K562 (cell line): Measurements from ENCODE around the gene TEDDM1. TPM values are rescaled to one million over a fixed set of nuclear protein-coding genes. Genes with fewer than 3 reads are reported as not detected.

Experiments
- ARID1B ChIP-seq: fragments of 450-650 bp; IDR thresholded peaks from 2 replicates; pipeline ENCODE4 v1.6.1; 2016; ENCODE audit warnings: antibody characterized with exemption, mild to moderate bottlenecking, inconsistent platforms
- CBFA2T3 ChIP-seq: fragments of 450-650 bp; IDR thresholded peaks from 2 replicates; pipeline ENCODE4 v1.6.1; 2017
- E2F4 ChIP-seq: sonication (generic); formaldehyde crosslinking; IDR thresholded peaks from 2 replicates; pipeline ENCODE4 v1.8.0; 2022; ENCODE audit warnings: mild to moderate bottlenecking, low read depth, missing genetic modification reagents
- EGR1 ChIP-seq: fragments of 450-650 bp; conservative IDR thresholded peaks from 2 replicates; pipeline ENCODE4 v1.6.1; 2017; ENCODE audit warnings: mild to moderate bottlenecking
- ETV6 ChIP-seq, 3 experiments: fragments of 150-350 bp in 1 of 3; sonication (generic) in 1 of 3; formaldehyde crosslinking in 1 of 3; IDR thresholded peaks; 2 replicates each; pipeline versions ENCODE4 v1.6.1 to v1.8.0; 2014 to 2022; ENCODE audit warnings: borderline replicate concordance in 2 of 3, low read depth in 2 of 3, antibody characterized with exemption in 1 of 3, low read length in 1 of 3, mild to moderate bottlenecking in 1 of 3, missing genetic modification reagents in 1 of 3
- HCFC1 ChIP-seq: IDR thresholded peaks from 2 replicates; pipeline ENCODE4 v1.6.1; 2012; ENCODE audit warnings: low read depth, low read length, improper control_type of control experiment
- HNRNPK ChIP-seq: fragments of 200-400 bp; formaldehyde crosslinking; IDR thresholded peaks from one replicate; pipeline ENCODE4 v1.6.1; 2018; ENCODE audit warnings: mild to moderate bottlenecking, low read depth, low read length; ENCODE audit not compliant: poor library complexity, severe bottlenecking
- KDM2B ChIP-seq: fragments of 250-450 bp; sonication (Bioruptor Pico); IDR thresholded peaks from 2 replicates; pipeline ENCODE4 v1.8.0; 2021; ENCODE audit warnings: mild to moderate bottlenecking, moderate library complexity
- KDM4B ChIP-seq, 2 experiments: fragments of 450-650 bp in 1 of 2; sonication (generic) in 1 of 2; IDR thresholded peaks; 2 replicates each; pipeline ENCODE4 v1.6.1; 2016 to 2017; ENCODE audit warnings: borderline replicate concordance in 2 of 2, antibody characterized with exemption in 1 of 2, low read depth in 1 of 2, mild to moderate bottlenecking in 1 of 2
- MAFK ChIP-seq: IDR thresholded peaks from 2 replicates; pipeline ENCODE4 v1.6.1; 2011; ENCODE audit warnings: low read length, improper control_type of control experiment
- MCM7 ChIP-seq, 2 experiments: fragments of 450-650 bp; IDR thresholded peaks; 2 replicates each; pipeline ENCODE4 v1.6.1; 2016 to 2018
- NCOA1 ChIP-seq: fragments of 450-650 bp; IDR thresholded peaks from 2 replicates; pipeline ENCODE4 v1.6.1; 2016; ENCODE audit warnings: low read depth
- RBFOX2 ChIP-seq: fragments of 200-400 bp; formaldehyde crosslinking; IDR thresholded peaks from 2 replicates; pipeline ENCODE4 v1.6.1; 2017; ENCODE audit warnings: low read depth, mild to moderate bottlenecking, low read length, moderate library complexity
- RBM39 ChIP-seq: fragments of 200-400 bp; formaldehyde crosslinking; optimal IDR thresholded peaks from 2 replicates; pipeline ENCODE3; 2018; ENCODE audit warnings: low read depth, low read length
- SP1 ChIP-seq: sonication (generic); formaldehyde crosslinking; IDR thresholded peaks from 2 replicates; pipeline ENCODE4 v1.8.1; 2022; ENCODE audit warnings: mild to moderate bottlenecking, missing genetic modification reagents
- SUPT5H ChIP-seq: fragments of 450-650 bp; IDR thresholded peaks from 2 replicates; pipeline ENCODE4 v1.6.1; 2016
- TFAP4 ChIP-seq: sonication (generic); formaldehyde crosslinking; IDR thresholded peaks from 2 replicates; pipeline ENCODE4 v1.8.0; 2022; ENCODE audit warnings: missing genetic modification reagents, mild to moderate bottlenecking, moderate library complexity, borderline replicate concordance
- U2AF1 ChIP-seq: fragments of 200-400 bp; formaldehyde crosslinking; optimal IDR thresholded peaks from 2 replicates; pipeline ENCODE3; 2017; ENCODE audit warnings: mild to moderate bottlenecking, low read depth, low read length, moderate library complexity
- ZBED1 ChIP-seq: IDR thresholded peaks from 2 replicates; pipeline ENCODE4 v1.6.1; 2014
- ZBTB1 ChIP-seq: sonication (generic); formaldehyde crosslinking; IDR thresholded peaks from 2 replicates; pipeline ENCODE4 v1.8.1; 2023; ENCODE audit warnings: missing genetic modification reagents, low read depth, mild to moderate bottlenecking, borderline replicate concordance
- ZC3H11A ChIP-seq: IDR thresholded peaks from 2 replicates; pipeline ENCODE4 v1.6.1; 2012; ENCODE audit warnings: low read depth, low read length, improper control_type of control experiment
- ZFP91 ChIP-seq: sonication (generic); formaldehyde crosslinking; IDR thresholded peaks from 2 replicates; pipeline ENCODE4 v1.8.0; 2022; ENCODE audit warnings: mild to moderate bottlenecking, missing genetic modification reagents
- ZNF655 ChIP-seq: fragments of 250-450 bp; sonication (Bioruptor Pico); IDR thresholded peaks from 2 replicates; pipeline ENCODE4 v1.5.0; 2021
- ZNF707 ChIP-seq: fragments of 250-450 bp; sonication (Bioruptor Pico); conservative IDR thresholded peaks from 2 replicates; pipeline ENCODE4 v1.8.0; 2022; ENCODE audit warnings: inconsistent platforms, mild to moderate bottlenecking, moderate library complexity
- polyA plus RNA-seq, 8 experiments: library from polyadenylated mRNA; depleted of rRNA in 4 of 8; stranded (reverse) in 5 of 8; unstranded in 3 of 8; fragments of >200 nt; fragmentation: Nextera tagmentation in 2 of 8; fragmentation: Illumina TruSeq in 1 of 8; extraction: Ambion mirVana in 2 of 8; extraction: Trizol in 1 of 8; gene quantifications; 2 replicates each; pipeline versions ENCODE4 v1.2.1 to v1.2.3, GENCODE V29; 2011 to 2014; ENCODE audit warnings: inconsistent platforms in 1 of 8, missing spikeins in 1 of 8
- total RNA-seq, 7 experiments: library from RNA; depleted of rRNA in 6 of 7; stranded (reverse); fragments of >200 nt in 6 of 7; fragmentation: Illumina TruSeq in 2 of 7; extraction: Trizol in 2 of 7; gene quantifications; 2 replicates each; pipeline versions ENCODE4 v1.2.1 to v1.2.3, GENCODE V29; 2011 to 2021; ENCODE audit warnings: low replicate concordance in 1 of 7

TEDDM1 gene
- total and polyA plus RNA-seq, 9 of the 15 experiments (the other 6 are each of a cell fraction or from before 2014, with no cell fraction given) = not detected

- no peak for TF ChIP-seq ZFP91
- TF ChIP-seq ZNF707 (CRISPR knock-in tag) = no peak
- TF ChIP-seq KDM2B (CRISPR knock-in tag) = no peak
- TF ChIP-seq SUPT5H = 0 out of 2 replicates have a peak, but pooled peaks have one; percentile 6
- TF ChIP-seq TFAP4 (CRISPR knock-in tag) = no peak
- no peak for TF ChIP-seq RBM39
- no peak for TF ChIP-seq MAFK
- no peak for TF ChIP-seq ETV6 (IDR thresholded peaks at IDR 0.05; ENCODE audit: borderline replicate concordance in 1 of 2, low read depth in 2 of 2, low read length in 1 of 2)
- no peak for TF ChIP-seq ETV6 (CRISPR knock-in tag; IDR thresholded peaks at IDR 0.05; ENCODE audit: borderline replicate concordance)
- no peak for TF ChIP-seq CBFA2T3
- TF ChIP-seq E2F4 (CRISPR knock-in tag) = no peak
- TF ChIP-seq MCM7 (IDR thresholded peaks at IDR 0.05) = no peak
- no peak for TF ChIP-seq U2AF1
- TF ChIP-seq SP1 (CRISPR knock-in tag) = no peak
- TF ChIP-seq KDM4B (IDR thresholded peaks at IDR 0.05; ENCODE audit: borderline replicate concordance in 2 of 2, low read depth in 1 of 2) = no peak
- TF ChIP-seq HCFC1 = no peak
- TF ChIP-seq ZBTB1 = no peak
- no peak for TF ChIP-seq EGR1
- TF ChIP-seq ZBED1 = peak; percentile 80; the same call in 1 of the 2 replicates
- no peak for TF ChIP-seq ZNF655 (CRISPR knock-in tag)
- TF ChIP-seq ZC3H11A = no peak
- TF ChIP-seq NCOA1 = no peak
- TF ChIP-seq RBFOX2 = 0 out of 2 replicates have a peak, but pooled peaks have one; percentile 39
- TF ChIP-seq HNRNPK = no peak
- TF ChIP-seq ARID1B = no peak
Observed at GRCh38 chr1:182385885-182386853, 14.3 kb downstream of the TEDDM1 start (continued).
